ENCODE measurements around the gene CD4. TPM values are rescaled to one million over a fixed set of nuclear protein-coding genes. Genes with fewer than 3 reads are reported as not detected.

The CD4 gene
- total RNA-seq, 4 donors from 2014 or later, result 6.6 to 16.2 (median 10.1) TPM

- Histone ChIP-seq H3K27me3 (no peaks in the 10 kb centered on the region), H3K27ac (replicated peaks in 1 of 4) (no peak overlapping the region), H3K36me3 (peaks cover 0 to 1% (median 0%) of the 10 kb centered on the region in 4 donors), H3K4me1 (peaks cover 15 to 26% (median 22%) of the 10 kb centered on the region in 4 donors), H3K9me3 (no peaks in the 10 kb centered on the region), H3K4me3 (no peak overlapping the region)
- DNase-seq (ENCODE audit: extremely low spot score), result no peak
- 83% methylated on average over 6 of the region's 6 CpGs for WGBS
- intact Hi-C loops (cut with DNase I), result no loop called here
- TF ChIP-seq POLR2AphosphoS5 (IDR thresholded peaks at IDR 0.05) (no peak), EP300 (IDR thresholded peaks at IDR 0.05) (no peak), POLR2A (IDR thresholded peaks at IDR 0.05; ENCODE audit: low read depth) (no peak), CTCF (IDR thresholded peaks at IDR 0.05) (no peak)
Observed at GRCh38 chr12:6780573-6780972, 8.8 kb upstream of the CD4 start.

- DNase-seq (ENCODE audit: extremely low spot score), result no peak
- Histone ChIP-seq H3K4me1 (peaks cover 15 to 26% (median 21%) of the 10 kb centered on the region in 4 donors), H3K9me3 (no peaks in the 10 kb centered on the region), H3K4me3 (no peak overlapping the region), H3K36me3 (no peaks in the 10 kb centered on the region), H3K27me3 (no peaks in the 10 kb centered on the region), H3K27ac (replicated peaks in 1 of 4) (no peak overlapping the region)
- 71% methylated on average over 6 of the region's 6 CpGs for WGBS
- intact Hi-C loops (cut with DNase I), result no loop called here
- TF ChIP-seq POLR2A (IDR thresholded peaks at IDR 0.05; ENCODE audit: low read depth), result no peak
- TF ChIP-seq POLR2AphosphoS5 (IDR thresholded peaks at IDR 0.05), result no peak
- TF ChIP-seq CTCF (IDR thresholded peaks at IDR 0.05), result no peak
- no peak for TF ChIP-seq EP300 (IDR thresholded peaks at IDR 0.05)
Observed at GRCh38 chr12:6782119-6782518, 7.2 kb upstream of the CD4 start.

GRCh38 chr12:6782850-6783566 is 6.3 kb upstream of the CD4 start:
- Histone ChIP-seq H3K27ac (replicated peaks in 1 of 4) (no peak overlapping the region), H3K36me3 (no peaks in the 10 kb centered on the region), H3K4me1 (peaks cover 12 to 17% (median 13%) of the 10 kb centered on the region in 4 donors), H3K4me3 (no peak overlapping the region), H3K9me3 (no peaks in the 10 kb centered on the region), H3K27me3 (no peaks in the 10 kb centered on the region)
- DNase-seq (ENCODE audit: extremely low spot score), result no peak
- WGBS, result 83% methylated on average over 8 of the region's 10 CpGs
- TF ChIP-seq CTCF (IDR thresholded peaks at IDR 0.05) (no peak), POLR2AphosphoS5 (IDR thresholded peaks at IDR 0.05) (no peak), EP300 (IDR thresholded peaks at IDR 0.05) (no peak), POLR2A (IDR thresholded peaks at IDR 0.05; ENCODE audit: low read depth) (no peak)
- intact Hi-C loops (cut with DNase I), result no loop called here

GRCh38 chr12:6783828-6784227 is 5.5 kb upstream of the CD4 start:
- no peak for DNase-seq (ENCODE audit: extremely low spot score)
- intact Hi-C loops (cut with DNase I), result no loop called here
- Histone ChIP-seq H3K4me1 (peaks cover 4 to 9% (median 5%) of the 10 kb centered on the region in 4 donors), H3K36me3 (no peaks in the 10 kb centered on the region), H3K27me3 (no peaks in the 10 kb centered on the region), H3K4me3 (no peak overlapping the region), H3K9me3 (no peaks in the 10 kb centered on the region), H3K27ac (replicated peaks in 1 of 4) (no peak overlapping the region)
- 89% methylated on average over 9 of the region's 9 CpGs for WGBS
- TF ChIP-seq POLR2AphosphoS5 (IDR thresholded peaks at IDR 0.05) (no peak), POLR2A (IDR thresholded peaks at IDR 0.05; ENCODE audit: low read depth) (no peak), CTCF (IDR thresholded peaks at IDR 0.05) (no peak)

- Histone ChIP-seq H3K9me3 (no peaks in the 10 kb centered on the region), H3K27me3 (no peaks in the 10 kb centered on the region), H3K4me3 (no peak overlapping the region), H3K4me1 (peaks cover under 1 to 4% (median under 1%) of the 10 kb centered on the region in 4 donors), H3K36me3 (no peaks in the 10 kb centered on the region), H3K27ac (replicated peaks in 1 of 4) (no peak overlapping the region)
- TF ChIP-seq CTCF (IDR thresholded peaks at IDR 0.05) (no peak), POLR2AphosphoS5 (IDR thresholded peaks at IDR 0.05) (no peak), POLR2A (IDR thresholded peaks at IDR 0.05; ENCODE audit: low read depth) (no peak), EP300 (IDR thresholded peaks at IDR 0.05) (no peak)
- WGBS, result 71% methylated on average over 5 of the region's 5 CpGs
- no peak for DNase-seq (ENCODE audit: extremely low spot score)
- intact Hi-C loops (cut with DNase I), result no loop called here
Observed at GRCh38 chr12:6784296-6784695, 5.0 kb upstream of the CD4 start.

Measured in esophagus muscularis mucosa (tissue), 4 donors.